ENCODE measurements around the gene TBC1D14. TPM values are rescaled to one million over a fixed set of nuclear protein-coding genes. Genes with fewer than 3 reads are reported as not detected.

The TBC1D14 gene
- total RNA-seq, 1 donor from 2014 or later = 43.3 TPM

- TF ChIP-seq, protein P1, sequence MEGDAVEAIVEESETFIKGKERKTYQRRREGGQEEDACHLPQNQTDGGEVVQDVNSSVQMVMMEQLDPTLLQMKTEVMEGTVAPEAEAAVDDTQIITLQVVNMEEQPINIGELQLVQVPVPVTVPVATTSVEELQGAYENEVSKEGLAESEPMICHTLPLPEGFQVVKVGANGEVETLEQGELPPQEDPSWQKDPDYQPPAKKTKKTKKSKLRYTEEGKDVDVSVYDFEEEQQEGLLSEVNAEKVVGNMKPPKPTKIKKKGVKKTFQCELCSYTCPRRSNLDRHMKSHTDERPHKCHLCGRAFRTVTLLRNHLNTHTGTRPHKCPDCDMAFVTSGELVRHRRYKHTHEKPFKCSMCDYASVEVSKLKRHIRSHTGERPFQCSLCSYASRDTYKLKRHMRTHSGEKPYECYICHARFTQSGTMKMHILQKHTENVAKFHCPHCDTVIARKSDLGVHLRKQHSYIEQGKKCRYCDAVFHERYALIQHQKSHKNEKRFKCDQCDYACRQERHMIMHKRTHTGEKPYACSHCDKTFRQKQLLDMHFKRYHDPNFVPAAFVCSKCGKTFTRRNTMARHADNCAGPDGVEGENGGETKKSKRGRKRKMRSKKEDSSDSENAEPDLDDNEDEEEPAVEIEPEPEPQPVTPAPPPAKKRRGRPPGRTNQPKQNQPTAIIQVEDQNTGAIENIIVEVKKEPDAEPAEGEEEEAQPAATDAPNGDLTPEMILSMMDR (conservative IDR thresholded peaks at IDR 0.05; ENCODE audit: low read depth, low read length) = peak; percentile 99
- H3K4me3 ChIP-seq (ENCODE audit: low read depth, low read length) = no peak overlapping the region
- DNase-seq (ENCODE audit: low read depth) = no peak
These were observed 161.3 kb downstream of the TBC1D14 start for GRCh38 chr4:7070729-7071511.

DNA sequence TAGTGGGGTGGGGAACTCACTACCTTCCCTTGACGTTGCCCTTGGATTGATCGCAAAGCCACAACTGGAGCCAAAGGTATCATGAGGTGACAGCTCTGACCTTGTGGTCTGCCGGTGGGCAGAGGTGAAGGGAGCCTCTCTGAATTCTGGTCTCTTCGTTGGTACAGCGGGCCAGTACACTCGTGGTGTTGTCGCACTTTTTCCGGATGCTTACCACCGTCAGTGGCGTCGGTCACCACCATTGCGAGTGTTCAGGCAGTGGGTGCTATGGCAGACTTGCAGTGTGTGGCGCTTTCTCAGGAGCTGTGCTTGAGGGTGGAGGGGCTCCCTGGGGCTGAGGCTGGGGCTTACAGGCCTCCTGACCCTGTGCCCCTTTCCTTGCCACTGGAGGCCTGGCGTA, 163.4 kb downstream of the TBC1D14 start:
- no peak overlapping the region for H3K4me3 ChIP-seq (ENCODE audit: low read depth, low read length)
- TF ChIP-seq, protein P1 (conservative IDR thresholded peaks at IDR 0.05; ENCODE audit: low read depth, low read length) = no peak
- no peak for DNase-seq (ENCODE audit: low read depth)

DNA sequence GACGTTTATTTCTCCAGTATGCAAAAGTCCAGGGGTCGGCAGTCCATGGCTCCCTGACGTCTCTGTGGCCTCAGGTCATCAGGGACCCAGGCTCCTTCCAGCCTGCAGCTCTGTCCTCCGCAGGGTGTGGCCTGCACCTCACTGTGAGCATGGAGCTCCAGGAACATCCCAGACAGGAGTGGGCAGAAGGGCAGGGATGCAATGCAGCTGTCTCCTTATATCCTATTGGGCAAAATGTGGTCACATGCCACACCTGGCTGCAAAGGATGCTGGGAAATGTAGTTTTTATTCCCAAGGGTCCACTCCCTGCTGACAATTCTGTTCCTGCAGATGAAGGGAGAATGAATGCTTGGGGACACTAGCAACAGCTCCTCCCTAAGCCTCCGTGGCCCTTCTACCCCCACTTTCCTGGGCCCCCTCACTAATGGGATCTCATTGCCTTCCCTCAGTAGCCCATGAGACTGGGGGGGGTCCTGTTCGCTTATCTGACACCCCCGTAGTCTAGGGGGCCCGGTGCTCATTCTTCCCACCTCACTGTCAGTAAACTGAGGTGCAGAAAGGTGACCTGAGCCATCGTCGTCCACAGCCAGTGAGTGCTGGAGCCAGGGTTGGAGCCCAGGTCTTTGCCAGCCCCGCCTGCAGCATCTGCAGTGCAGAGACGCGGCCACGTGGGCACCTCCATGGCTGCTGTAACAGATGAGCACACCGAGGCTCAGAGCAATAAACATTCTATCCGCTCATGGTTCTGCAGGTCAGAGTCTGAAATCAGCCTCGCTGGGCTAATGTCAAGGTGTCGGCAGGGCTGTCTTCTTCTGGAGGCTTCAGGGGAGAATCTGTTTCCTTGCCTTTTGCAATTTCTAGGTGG, 164.1 kb downstream of the TBC1D14 start:
- no peak overlapping the region for H3K4me3 ChIP-seq (ENCODE audit: low read depth, low read length)
- no peak for DNase-seq (ENCODE audit: low read depth)
- TF ChIP-seq, protein P1 (conservative IDR thresholded peaks at IDR 0.05; ENCODE audit: low read depth, low read length) = no peak

GRCh38 chr4:7074426-7074825, 164.8 kb downstream of the TBC1D14 start:
- H3K4me3 ChIP-seq (ENCODE audit: low read depth, low read length) = no peak overlapping the region
- no peak for DNase-seq (ENCODE audit: low read depth)
- TF ChIP-seq, protein P1 (conservative IDR thresholded peaks at IDR 0.05; ENCODE audit: low read depth, low read length) = no peak

DNA sequence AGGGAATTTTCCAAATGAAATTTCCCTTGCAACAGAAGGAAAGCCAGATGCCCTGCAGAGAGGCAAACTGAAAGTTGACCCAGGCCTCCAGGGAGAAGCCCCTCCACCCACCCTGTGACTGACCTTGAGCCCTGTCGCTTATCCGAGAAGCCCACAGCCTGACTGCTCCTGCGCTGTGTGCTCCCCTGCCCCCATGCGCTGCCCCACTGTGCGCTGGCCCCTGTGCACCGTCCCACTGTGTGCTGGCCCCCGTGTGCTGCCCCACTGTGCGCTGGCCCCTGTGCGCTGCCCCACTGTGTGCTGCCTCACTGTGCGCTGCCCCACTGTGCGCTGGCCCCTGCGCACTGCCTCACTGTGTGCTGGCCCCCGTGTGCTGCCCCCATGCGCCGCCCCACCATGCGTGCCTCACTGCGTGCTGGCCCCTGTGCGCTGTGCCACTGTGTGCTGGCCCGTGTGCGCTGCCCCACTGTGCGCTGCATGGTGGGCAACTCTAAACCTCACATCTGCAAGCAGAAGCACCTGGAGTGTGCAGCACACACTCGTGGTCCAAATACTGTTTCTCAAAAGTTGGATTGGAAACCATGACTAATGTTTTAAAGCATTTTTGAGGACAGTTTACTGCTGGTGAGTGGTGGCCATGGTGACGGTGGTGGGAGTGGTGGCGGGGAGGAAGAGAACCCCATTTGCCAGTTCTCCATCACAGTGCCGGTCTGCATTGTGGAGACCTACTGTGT, 166.5 kb downstream of the TBC1D14 start:
- DNase-seq (ENCODE audit: low read depth) = no peak
- H3K4me3 ChIP-seq (ENCODE audit: low read depth, low read length) = no peak overlapping the region
- TF ChIP-seq, protein P1 (conservative IDR thresholded peaks at IDR 0.05; ENCODE audit: low read depth, low read length) = no peak

GRCh38 chr4:7076696-7077082, 167.1 kb downstream of the TBC1D14 start:
- TF ChIP-seq, protein P1 (conservative IDR thresholded peaks at IDR 0.05; ENCODE audit: low read depth, low read length) = no peak
- H3K4me3 ChIP-seq (ENCODE audit: low read depth, low read length) = no peak overlapping the region
- no peak for DNase-seq (ENCODE audit: low read depth)

All from epithelial cell of proximal tubule (primary cell).